K562 (cell line): ENCODE measurements around the gene SAMD11.

ENCODE experiments used
- CLOCK ChIP-seq: fragments of 250-450 bp; sonication (Bioruptor Pico); IDR thresholded peaks from 2 replicates; pipeline ENCODE4 v1.4.0; 2020; ENCODE audit warnings: mild to moderate bottlenecking, moderate library complexity, borderline replicate concordance
- DMBX1 ChIP-seq: fragments of 250-450 bp; sonication (Bioruptor Pico); IDR thresholded peaks from 2 replicates; pipeline ENCODE4 v1.8.0; 2022; ENCODE audit warnings: inconsistent platforms, mild to moderate bottlenecking, moderate library complexity, borderline replicate concordance
- FOSL1 ChIP-seq: fragments of 200-800 bp; sonication (Bioruptor generic); conservative IDR thresholded peaks from 2 replicates; pipeline ENCODE4 v1.6.1; 2016; ENCODE audit warnings: missing genetic modification characterization, missing compliant biosample characterization
- GABPA ChIP-seq: fragments of 200-800 bp; sonication (Bioruptor generic); conservative IDR thresholded peaks from 2 replicates; pipeline ENCODE4 v1.6.1; 2016; ENCODE audit warnings: low read depth, missing genetic modification characterization, missing compliant biosample characterization
- NFYB ChIP-seq: IDR thresholded peaks from 2 replicates; pipeline ENCODE4 v1.6.1; 2011; ENCODE audit warnings: mild to moderate bottlenecking, moderate library complexity; ENCODE audit not compliant: insufficient read length; ENCODE audit errors: extremely low read depth

- no peak for TF ChIP-seq FOSL1 (tag)
- no peak for TF ChIP-seq CLOCK (CRISPR knock-in tag)
- TF ChIP-seq DMBX1 (CRISPR knock-in tag): no peak
- no peak for TF ChIP-seq GABPA
- TF ChIP-seq NFYB: no peak
Observed at GRCh38 chr1:903721-904271, 19.9 kb upstream of the SAMD11 start.
